Inferior parietal cortex (tissue), 1 donor: ENCODE results near the gene SLC25A21.
"Not testable (repeated sequence)": the region's sequence is repeated elsewhere in the genome, so short reads cannot be mapped to it uniquely, and the experiment has no call there.

Experiments
- DNase-seq: peaks from one replicate; pipeline ENCODE4 v3.0.0-alpha.2; 2016; ENCODE audit errors: extremely low spot score

Gene SLC25A21

GRCh38 chr14:36713960-36714703 is 458.3 kb downstream of the SLC25A21 start:
- DNase-seq: no peak

- no peak for DNase-seq
Measured at GRCh38 chr14:36707570-36707969, 464.8 kb downstream of the SLC25A21 start.

- DNase-seq: no peak
Measured at GRCh38 chr14:36702474-36702873, 469.9 kb downstream of the SLC25A21 start.

- DNase-seq: no peak
Measured at GRCh38 chr14:36701132-36701531, 471.3 kb downstream of the SLC25A21 start.

GRCh38 chr14:36700651-36701050 is 471.8 kb downstream of the SLC25A21 start:
- no peak for DNase-seq

GRCh38 chr14:36699420-36699819 is 473.0 kb downstream of the SLC25A21 start:
- not testable (repeated sequence) for DNase-seq

- DNase-seq: no peak
Measured at GRCh38 chr14:36690311-36691040, 481.9 kb downstream of the SLC25A21 start.

GRCh38 chr14:36684946-36685345 is 487.5 kb downstream of the SLC25A21 start:
- no peak for DNase-seq

- no peak for DNase-seq
Measured at GRCh38 chr14:36683083-36683724, 489.2 kb downstream of the SLC25A21 start.

GRCh38 chr14:36682338-36682737 is 490.1 kb downstream of the SLC25A21 start:
- no peak for DNase-seq

GRCh38 chr14:36676236-36676635 is 496.2 kb downstream of the SLC25A21 start:
- no peak for DNase-seq

- DNase-seq: no peak
Measured at GRCh38 chr14:36675581-36675980, 496.8 kb downstream of the SLC25A21 start.

GRCh38 chr14:36674659-36675058 is 497.7 kb downstream of the SLC25A21 start:
- DNase-seq: no peak

- no peak for DNase-seq
Measured at GRCh38 chr14:36672095-36672494, 500.3 kb downstream of the SLC25A21 start.

- DNase-seq: no peak
Measured at GRCh38 chr14:36671149-36671548, 501.3 kb downstream of the SLC25A21 start.

GRCh38 chr14:36667679-36668078 is 504.7 kb downstream of the SLC25A21 start:
- no peak for DNase-seq

GRCh38 chr14:36666416-36667206 is 505.8 kb downstream of the SLC25A21 start:
- no peak for DNase-seq

GRCh38 chr14:36665887-36666415 is 506.5 kb downstream of the SLC25A21 start:
- no peak for DNase-seq

- DNase-seq: no peak
Measured at GRCh38 chr14:36664322-36665193, 507.8 kb downstream of the SLC25A21 start.
